A673 (cell line): ENCODE measurements around the gene PLA2G2A.
"Not testable (repeated sequence)": the region's sequence is repeated elsewhere in the genome, so short reads cannot be mapped to it uniquely, and the experiment has no call there.

Experiments used
- EZH2 ChIP-seq: fragments of 200-600 bp; sonication (generic); IDR thresholded peaks from 2 replicates; pipeline ENCODE4 v1.6.1; 2017; ENCODE audit warnings: borderline replicate concordance, low read depth, mild to moderate bottlenecking, mixed read lengths, antibody characterized with exemption, low read length; ENCODE audit not compliant: poor library complexity, severe bottlenecking
- TF ChIP-seq, protein P1 (sequence below): fragments of 300-800, 200-600 bp; sonication (generic); conservative IDR thresholded peaks from 2 replicates; pipeline ENCODE4 v1.5.1; 2017; ENCODE audit warnings: low read depth, mild to moderate bottlenecking, antibody characterized with exemption, low read length, moderate library complexity, mixed read lengths

DNA sequence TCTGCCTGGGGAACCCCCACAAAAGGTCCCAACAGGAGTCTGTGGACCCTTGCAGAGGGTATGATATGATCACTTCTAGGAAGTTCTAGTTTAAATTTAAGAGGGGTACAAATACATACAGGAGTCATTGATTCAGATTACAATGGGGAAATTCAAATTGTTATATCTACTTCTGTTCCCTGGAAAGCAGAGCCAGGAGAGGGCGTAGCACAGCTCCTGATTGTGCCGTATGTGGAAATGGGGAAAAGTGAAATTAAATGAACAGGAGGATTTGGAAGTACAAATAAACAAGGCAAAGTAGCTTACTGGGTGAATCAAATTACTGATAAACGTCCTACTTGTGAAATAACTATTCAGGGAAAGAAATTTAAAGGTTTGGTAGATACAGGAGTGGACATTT is 19.4 kb upstream of the PLA2G2A start:
- TF ChIP-seq, protein P1, sequence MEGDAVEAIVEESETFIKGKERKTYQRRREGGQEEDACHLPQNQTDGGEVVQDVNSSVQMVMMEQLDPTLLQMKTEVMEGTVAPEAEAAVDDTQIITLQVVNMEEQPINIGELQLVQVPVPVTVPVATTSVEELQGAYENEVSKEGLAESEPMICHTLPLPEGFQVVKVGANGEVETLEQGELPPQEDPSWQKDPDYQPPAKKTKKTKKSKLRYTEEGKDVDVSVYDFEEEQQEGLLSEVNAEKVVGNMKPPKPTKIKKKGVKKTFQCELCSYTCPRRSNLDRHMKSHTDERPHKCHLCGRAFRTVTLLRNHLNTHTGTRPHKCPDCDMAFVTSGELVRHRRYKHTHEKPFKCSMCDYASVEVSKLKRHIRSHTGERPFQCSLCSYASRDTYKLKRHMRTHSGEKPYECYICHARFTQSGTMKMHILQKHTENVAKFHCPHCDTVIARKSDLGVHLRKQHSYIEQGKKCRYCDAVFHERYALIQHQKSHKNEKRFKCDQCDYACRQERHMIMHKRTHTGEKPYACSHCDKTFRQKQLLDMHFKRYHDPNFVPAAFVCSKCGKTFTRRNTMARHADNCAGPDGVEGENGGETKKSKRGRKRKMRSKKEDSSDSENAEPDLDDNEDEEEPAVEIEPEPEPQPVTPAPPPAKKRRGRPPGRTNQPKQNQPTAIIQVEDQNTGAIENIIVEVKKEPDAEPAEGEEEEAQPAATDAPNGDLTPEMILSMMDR, result not testable (repeated sequence)
- TF ChIP-seq EZH2, result not testable (repeated sequence)
